ENCODE measurements around the gene DOCK9. TPM values are rescaled to one million over a fixed set of nuclear protein-coding genes. Genes with fewer than 3 reads are reported as not detected.

DOCK9 gene
- total RNA-seq, 4 donors from 2014 or later: 31.4 to 46.7 (median 45.6) TPM

- ATAC-seq (no peak), DNase-seq (no peak)
- peaks cover 19 to 44% of the 10 kb centered on the region in 2 donors for H3K4me1 ChIP-seq
- H3K36me3 ChIP-seq: no peaks in the 10 kb centered on the region
- H3K4me3 ChIP-seq: no peak overlapping the region
- TF ChIP-seq POLR2A (IDR thresholded peaks at IDR 0.05) (no peak), CTCF (IDR thresholded peaks at IDR 0.05 in 4 of 5, conservative IDR thresholded peaks at IDR 0.05 in 1 of 5) (no peak)
- intact Hi-C loops (cut with DNase I; ENCODE audit: low total_unique reads) (no loop called here), in situ Hi-C loops (cut with MboI; ENCODE audit: low sequenced_read_pairs in 4 of 4) (loop anchor here in 1 of 4 donors (5.0 kb wide), 1 partner anchor 51 kb away; no protein-coding TSS in a partner anchor)
- H3K9me3 ChIP-seq: no peaks in the 10 kb centered on the region
- H3K27me3 ChIP-seq: no peaks in the 10 kb centered on the region
- peak overlapping the region in 1 of 4 donors; percentile 56 for H3K27ac ChIP-seq
Observed at GRCh38 chr13:98921015-98921580, 56.8 kb downstream of the DOCK9 start.

DNA sequence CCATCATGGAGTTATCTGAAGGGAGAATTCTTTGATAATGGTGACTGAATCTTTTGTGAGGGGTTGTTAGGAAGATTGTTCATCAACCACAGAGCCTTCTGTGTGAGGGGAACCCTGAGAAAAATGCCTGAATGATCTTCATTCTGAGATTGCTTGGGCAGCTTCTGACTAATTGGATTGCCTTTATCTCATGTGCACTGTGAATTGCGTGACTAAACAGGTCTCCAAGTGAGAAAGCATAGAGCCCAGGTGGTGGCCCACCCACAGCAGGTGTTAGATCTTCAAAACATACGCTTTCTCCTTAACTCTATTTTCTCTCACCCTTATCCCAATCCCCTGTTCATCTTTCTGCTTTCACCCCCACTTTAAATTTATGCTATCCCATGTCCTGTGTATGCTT is 58.3 kb downstream of the DOCK9 start:
- no peaks in the 10 kb centered on the region for H3K36me3 ChIP-seq
- no peak for TF ChIP-seq POLR2A (IDR thresholded peaks at IDR 0.05)
- no peak for TF ChIP-seq CTCF (IDR thresholded peaks at IDR 0.05 in 4 of 5, conservative IDR thresholded peaks at IDR 0.05 in 1 of 5)
- in situ Hi-C loops (cut with MboI; ENCODE audit: low sequenced_read_pairs in 4 of 4): no loop called here

DNA sequence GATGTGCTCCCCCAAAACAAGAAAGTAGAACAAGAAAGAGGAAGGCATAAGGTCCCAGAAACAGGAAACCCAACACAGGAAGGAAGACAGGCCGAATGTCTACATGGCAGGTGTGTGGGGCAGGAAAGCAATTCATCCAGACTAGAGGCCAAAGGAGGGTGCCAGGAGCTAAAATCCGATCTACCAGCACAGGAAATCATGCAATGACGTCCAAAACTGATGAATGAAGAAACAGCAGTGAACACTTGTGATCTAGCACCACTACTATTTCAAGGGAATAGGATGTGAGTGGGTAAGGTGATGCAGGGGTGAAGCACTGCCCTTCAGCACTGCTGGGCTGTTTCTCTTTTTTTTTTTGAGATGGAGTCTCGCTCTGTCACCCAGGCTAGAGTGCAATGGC is 59.1 kb downstream of the DOCK9 start:
- Histone ChIP-seq H3K4me1 (peaks cover 17 to 46% of the 10 kb centered on the region in 2 donors), H3K27ac (peak overlapping the region in 2 of 4 donors; percentile 18 to 71), H3K4me3 (no peak overlapping the region), H3K27me3 (no peaks in the 10 kb centered on the region), H3K9me3 (no peaks in the 10 kb centered on the region), H3K36me3 (peaks cover 0 to 4% of the 10 kb centered on the region in 2 donors)
- in situ Hi-C loops (cut with MboI; ENCODE audit: low sequenced_read_pairs in 4 of 4) (no loop called here), intact Hi-C loops (cut with DNase I; ENCODE audit: low total_unique reads) (no loop called here)
- TF ChIP-seq POLR2A (IDR thresholded peaks at IDR 0.05): no peak
- TF ChIP-seq CTCF (IDR thresholded peaks at IDR 0.05 in 4 of 5, conservative IDR thresholded peaks at IDR 0.05 in 1 of 5): no peak
- ATAC-seq (no peak), DNase-seq (no peak)

More for the DNA sequence above, 58.3 kb downstream of the DOCK9 start:
- DNase-seq (no peak), ATAC-seq (no peak)
- Histone ChIP-seq H3K4me3 (no peak overlapping the region), H3K9me3 (no peaks in the 10 kb centered on the region), H3K4me1 (peaks cover 17 to 45% of the 10 kb centered on the region in 2 donors), H3K27ac (peak overlapping the region in 1 of 4 donors; percentile 31), H3K27me3 (no peaks in the 10 kb centered on the region)
- intact Hi-C loops (cut with DNase I; ENCODE audit: low total_unique reads): no loop called here

- DNase-seq: no peak
- no peaks in the 10 kb centered on the region for H3K9me3 ChIP-seq
- no peak for ATAC-seq
- in situ Hi-C loops (cut with MboI; ENCODE audit: low sequenced_read_pairs in 4 of 4) (no loop called here), intact Hi-C loops (cut with DNase I; ENCODE audit: low total_unique reads) (no loop called here)
- peak overlapping the region; percentile 11 to 71 (median 49) for H3K27ac ChIP-seq
- peaks cover 25 to 31% of the 10 kb centered on the region in 2 donors for H3K4me1 ChIP-seq
- H3K36me3 ChIP-seq: peaks cover 0 to 6% of the 10 kb centered on the region in 2 donors
- no peaks in the 10 kb centered on the region for H3K27me3 ChIP-seq
- TF ChIP-seq CTCF (IDR thresholded peaks at IDR 0.05 in 4 of 5, conservative IDR thresholded peaks at IDR 0.05 in 1 of 5) (no peak), POLR2A (IDR thresholded peaks at IDR 0.05) (no peak)
- no peak overlapping the region for H3K4me3 ChIP-seq
Observed at GRCh38 chr13:98917116-98917515, 60.7 kb downstream of the DOCK9 start.

Data from gastrocnemius medialis (tissue), 4 donors.